ENCODE results near the gene BAIAP2. TPM values are rescaled to one million over a fixed set of nuclear protein-coding genes. Genes with fewer than 3 reads are reported as not detected.

The BAIAP2 gene
- total RNA-seq, 1 donor from 2014 or later = 48.7 TPM

- TF ChIP-seq CTCF (IDR thresholded peaks at IDR 0.05; ENCODE audit: insufficient read depth, low read length, severe bottlenecking) = no peak
- peak; percentile 18 for FAIRE-seq
Observed at GRCh38 chr17:81090361-81091136, 55.6 kb downstream of the BAIAP2 start.

GRCh38 chr17:81091154-81091553 lies 56.2 kb downstream of the BAIAP2 start:
- no peak for TF ChIP-seq CTCF (IDR thresholded peaks at IDR 0.05; ENCODE audit: insufficient read depth, low read length, severe bottlenecking)
- no peak for FAIRE-seq
- no peak overlapping the region for H3K4me3 ChIP-seq (ENCODE audit: low read depth, low read length)
- peaks cover 18% of the 10 kb centered on the region for H3K36me3 ChIP-seq (ENCODE audit: control insufficient read depth, insufficient read depth, low read length)
- no peaks in the 10 kb centered on the region for H3K27me3 ChIP-seq (ENCODE audit: control insufficient read depth, insufficient read depth, low read length)
- DNase-seq (ENCODE audit: low read depth) = no peak

More at GRCh38 chr17:81090361-81091136, 55.6 kb downstream of the BAIAP2 start:
- H3K4me3 ChIP-seq (ENCODE audit: low read depth, low read length) = no peak overlapping the region
- no peaks in the 10 kb centered on the region for H3K27me3 ChIP-seq (ENCODE audit: control insufficient read depth, insufficient read depth, low read length)
- DNase-seq (ENCODE audit: low read depth) = peak; percentile 61
- peaks cover 19% of the 10 kb centered on the region for H3K36me3 ChIP-seq (ENCODE audit: control insufficient read depth, insufficient read depth, low read length)

DNA sequence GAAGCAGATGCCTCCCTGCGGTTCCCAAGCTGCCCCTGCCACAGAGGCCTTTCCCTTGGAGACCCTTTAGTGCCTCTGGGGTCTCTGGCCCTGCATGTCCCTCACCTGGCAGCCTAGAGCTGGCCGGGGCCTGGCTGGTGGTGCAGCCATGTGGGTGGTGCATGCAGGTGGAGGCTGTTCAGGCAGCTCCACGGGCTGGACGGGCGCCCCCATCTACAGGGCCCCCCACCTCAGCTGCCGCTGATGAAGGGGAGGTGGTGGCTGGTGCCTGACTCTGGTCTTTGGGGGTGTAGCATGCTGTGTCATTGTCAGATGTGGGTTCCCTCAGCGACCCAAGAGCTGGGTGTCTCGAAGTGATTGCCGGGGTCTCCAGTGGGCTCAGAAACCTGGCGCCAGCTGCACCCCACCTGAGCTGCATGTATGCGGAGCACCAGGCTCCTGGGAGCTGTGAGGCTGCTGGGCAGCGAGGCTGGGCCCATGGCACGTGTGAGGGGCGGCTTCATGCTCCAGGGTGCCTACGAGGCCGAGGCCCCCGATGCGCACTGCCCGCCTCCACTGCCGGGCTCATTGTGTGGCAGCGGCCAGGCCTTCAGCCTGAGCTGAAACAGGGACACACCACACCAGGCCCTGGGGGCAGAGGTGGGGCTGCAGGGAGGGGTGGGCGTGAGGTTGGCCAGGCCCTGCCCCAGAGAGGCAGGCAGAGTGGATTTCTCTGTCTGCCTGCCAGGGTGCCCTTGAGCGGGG lies 57.0 kb downstream of the BAIAP2 start:
- Histone ChIP-seq H3K27me3 (ENCODE audit: control insufficient read depth, insufficient read depth, low read length) (no peaks in the 10 kb centered on the region), H3K36me3 (ENCODE audit: control insufficient read depth, insufficient read depth, low read length) (peaks cover 14% of the 10 kb centered on the region), H3K4me3 (ENCODE audit: low read depth, low read length) (no peak overlapping the region)
- no peak for TF ChIP-seq CTCF (IDR thresholded peaks at IDR 0.05; ENCODE audit: insufficient read depth, low read length, severe bottlenecking)
- DNase-seq (ENCODE audit: low read depth) = no peak
- FAIRE-seq = no peak

- H3K4me3 ChIP-seq (ENCODE audit: low read depth, low read length) = no peak overlapping the region
- TF ChIP-seq CTCF (IDR thresholded peaks at IDR 0.05; ENCODE audit: insufficient read depth, low read length, severe bottlenecking) = no peak
- H3K36me3 ChIP-seq (ENCODE audit: control insufficient read depth, insufficient read depth, low read length) = peaks cover 12% of the 10 kb centered on the region
- FAIRE-seq (no peak), DNase-seq (ENCODE audit: low read depth) (peak; percentile 37)
- H3K27me3 ChIP-seq (ENCODE audit: control insufficient read depth, insufficient read depth, low read length) = no peaks in the 10 kb centered on the region
Observed at GRCh38 chr17:81092518-81093095, 57.7 kb downstream of the BAIAP2 start.

DNA sequence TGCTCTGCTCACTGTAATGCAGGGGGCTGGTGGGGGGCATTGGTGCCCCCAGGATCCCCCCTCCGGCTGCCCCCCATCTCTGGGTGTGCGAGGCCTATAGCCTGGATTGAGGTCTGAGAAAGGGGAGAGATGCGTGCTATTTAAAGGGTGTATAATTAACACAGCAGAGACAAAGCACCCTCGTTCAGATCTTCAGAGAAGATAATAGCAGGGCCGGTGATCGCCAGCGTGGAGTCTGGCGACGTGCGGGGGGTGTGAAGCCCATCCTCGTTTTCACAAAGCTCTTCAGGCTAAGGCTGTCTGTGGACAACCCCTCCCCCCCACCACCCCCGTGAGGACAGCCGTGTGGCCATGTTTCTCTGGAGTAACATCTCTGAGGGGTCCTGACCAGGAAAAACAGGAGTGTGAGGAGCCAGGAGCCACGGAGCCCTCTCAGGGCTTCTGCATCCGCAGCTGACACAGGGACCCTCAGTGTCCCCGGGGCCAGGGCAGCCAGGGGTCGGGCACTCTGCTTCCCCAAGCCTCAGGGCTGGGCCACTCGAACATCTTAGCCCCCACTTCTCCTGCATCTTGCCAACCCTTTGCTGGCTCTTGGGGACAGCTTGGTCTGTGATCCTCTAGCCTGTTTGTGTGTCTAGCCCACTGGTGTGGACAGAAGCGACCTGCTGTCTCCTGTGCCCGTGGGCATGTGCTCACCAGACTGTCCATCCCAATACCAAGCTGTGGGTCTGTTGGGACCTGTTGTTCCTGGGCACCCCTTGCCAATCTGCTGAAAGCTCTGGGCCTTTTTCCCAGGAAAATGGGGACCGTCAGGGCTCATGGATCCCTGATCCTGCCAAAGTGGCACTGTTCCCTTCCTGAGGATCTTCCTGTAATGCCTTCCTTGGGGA lies 58.9 kb downstream of the BAIAP2 start:
- no peak for DNase-seq (ENCODE audit: low read depth)
- H3K4me3 ChIP-seq (ENCODE audit: low read depth, low read length) = no peak overlapping the region
- peaks cover 5% of the 10 kb centered on the region for H3K36me3 ChIP-seq (ENCODE audit: control insufficient read depth, insufficient read depth, low read length)
- no peaks in the 10 kb centered on the region for H3K27me3 ChIP-seq (ENCODE audit: control insufficient read depth, insufficient read depth, low read length)
- no peak for TF ChIP-seq CTCF (IDR thresholded peaks at IDR 0.05; ENCODE audit: insufficient read depth, low read length, severe bottlenecking)
- FAIRE-seq = no peak

Data from bronchial epithelial cell (primary cell).